ENCODE data around the gene RAB38. TPM values are rescaled to one million over a fixed set of nuclear protein-coding genes. Genes with fewer than 3 reads are reported as not detected.

RAB38 gene
- total RNA-seq, 1 experiment from 2014 or later = 0.15 TPM

GRCh38 chr11:88164806-88165585 lies 10.2 kb downstream of the RAB38 start:
- in situ Hi-C loops (cut with HindIII; ENCODE audit: low pct_unique_long_range_greater_than_20kb, low sequenced_read_pairs) (no loop called here), intact Hi-C loops (cut with micrococcal nuclease; ENCODE audit: unreplicated experiment) (no loop called here)
- Histone ChIP-seq H3K4me1 (ENCODE audit: control insufficient read depth, insufficient read depth, low read length) (no peaks in the 10 kb centered on the region), H3K27me3 (ENCODE audit: control insufficient read depth, insufficient read depth, low read length) (no peaks in the 10 kb centered on the region), H3K27ac (ENCODE audit: low read length) (no peak overlapping the region), H3K4me3 (ENCODE audit: low read depth in 2 of 2, low read length in 2 of 2) (no peak overlapping the region), H3K36me3 (ENCODE audit: control insufficient read depth, insufficient read depth, low read length) (no peaks in the 10 kb centered on the region), H3K9me3 (ENCODE audit: control insufficient read depth, insufficient read depth, low read depth, low read length) (no peaks in the 10 kb centered on the region)
- POLR2A ChIA-PET = no interaction called here
- BruUV-seq (replicated peaks) = no TSS peak
- CTCF ChIA-PET = no interaction called here
- TF ChIP-seq CTCF (IDR thresholded peaks at IDR 0.05) (no peak; the same call in 1 of the 2 replicates), TCF7L2 (IDR thresholded peaks at IDR 0.05; ENCODE audit: low read depth, low read length) (no peak), SIN3A (IDR thresholded peaks at IDR 0.05; ENCODE audit: borderline replicate concordance, insufficient read depth, low read depth, low read length) (no peak), POLR2AphosphoS5 (IDR thresholded peaks at IDR 0.05; ENCODE audit: low read depth, low read length) (no peak), REST (IDR thresholded peaks at IDR 0.05; ENCODE audit: insufficient read depth in 1 of 2, low read depth in 2 of 2, low read length in 1 of 2) (no peak)
- ATAC-seq (no peak), DNase-seq (ENCODE audit: low read depth, low spot score) (no peak)

- POLR2A ChIA-PET = no interaction called here
- Histone ChIP-seq H3K9me3 (ENCODE audit: control insufficient read depth, insufficient read depth, low read depth, low read length) (no peaks in the 10 kb centered on the region), H3K27ac (ENCODE audit: low read length) (no peak overlapping the region), H3K4me3 (ENCODE audit: low read depth in 2 of 2, low read length in 2 of 2) (no peak overlapping the region), H3K27me3 (ENCODE audit: control insufficient read depth, insufficient read depth, low read length) (no peaks in the 10 kb centered on the region), H3K36me3 (ENCODE audit: control insufficient read depth, insufficient read depth, low read length) (no peaks in the 10 kb centered on the region), H3K4me1 (ENCODE audit: control insufficient read depth, insufficient read depth, low read length) (no peaks in the 10 kb centered on the region)
- TF ChIP-seq POLR2AphosphoS5 (IDR thresholded peaks at IDR 0.05; ENCODE audit: low read depth, low read length) (no peak), TCF7L2 (IDR thresholded peaks at IDR 0.05; ENCODE audit: low read depth, low read length) (no peak), REST (IDR thresholded peaks at IDR 0.05; ENCODE audit: insufficient read depth in 1 of 2, low read depth in 2 of 2, low read length in 1 of 2) (no peak), SIN3A (IDR thresholded peaks at IDR 0.05; ENCODE audit: borderline replicate concordance, insufficient read depth, low read depth, low read length) (no peak), CTCF (IDR thresholded peaks at IDR 0.05) (no peak)
- DNase-seq (ENCODE audit: low read depth, low spot score) (no peak), ATAC-seq (no peak)
- in situ Hi-C loops (cut with HindIII; ENCODE audit: low pct_unique_long_range_greater_than_20kb, low sequenced_read_pairs) (no loop called here), intact Hi-C loops (cut with micrococcal nuclease; ENCODE audit: unreplicated experiment) (no loop called here)
- no TSS peak for BruUV-seq (replicated peaks)
- CTCF ChIA-PET = no interaction called here
These were observed 10.9 kb downstream of the RAB38 start for GRCh38 chr11:88164320-88164719.
